Ovary (tissue), 3 donors: ENCODE measurements around the gene ENTPD8.

Experiments used
- POLR2A ChIP-seq: fragments of 450-650 bp; IDR thresholded peaks from one replicate; pipeline ENCODE4 v1.6.1; 2017; ENCODE audit warnings: antibody characterized with exemption, mild to moderate bottlenecking, moderate library complexity
- TF ChIP-seq, protein P1 (sequence below), 3 donors: fragments of 450-650 bp in 2 of 3; fragments of 200-600 bp in 1 of 3; IDR thresholded peaks; one replicate each; pipeline versions ENCODE4 v1.5.1 to v1.8.0; 2016 to 2022; ENCODE audit warnings: antibody characterized with exemption in 3 of 3, mild to moderate bottlenecking in 1 of 3
- donor health status: DM: no; HTN: no; CAD: no.

DNA sequence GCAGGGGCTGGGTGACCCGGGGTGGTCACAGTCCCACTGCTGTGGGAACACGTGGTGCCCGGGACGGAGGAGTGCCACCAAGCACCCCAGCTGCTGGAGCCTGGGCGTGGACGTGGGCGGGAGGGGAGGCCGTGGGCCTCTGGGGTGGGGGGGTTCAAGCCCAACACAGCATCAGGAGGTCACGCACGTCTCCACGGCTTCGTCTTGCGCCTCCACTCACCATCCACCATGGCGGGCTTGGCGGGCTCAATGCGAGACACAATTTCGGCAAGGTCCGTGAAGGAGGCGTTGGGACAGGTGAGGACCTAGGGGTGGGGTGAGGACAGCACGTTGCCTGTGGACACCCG, 20.1 kb upstream of the ENTPD8 start:
- TF ChIP-seq, protein P1, sequence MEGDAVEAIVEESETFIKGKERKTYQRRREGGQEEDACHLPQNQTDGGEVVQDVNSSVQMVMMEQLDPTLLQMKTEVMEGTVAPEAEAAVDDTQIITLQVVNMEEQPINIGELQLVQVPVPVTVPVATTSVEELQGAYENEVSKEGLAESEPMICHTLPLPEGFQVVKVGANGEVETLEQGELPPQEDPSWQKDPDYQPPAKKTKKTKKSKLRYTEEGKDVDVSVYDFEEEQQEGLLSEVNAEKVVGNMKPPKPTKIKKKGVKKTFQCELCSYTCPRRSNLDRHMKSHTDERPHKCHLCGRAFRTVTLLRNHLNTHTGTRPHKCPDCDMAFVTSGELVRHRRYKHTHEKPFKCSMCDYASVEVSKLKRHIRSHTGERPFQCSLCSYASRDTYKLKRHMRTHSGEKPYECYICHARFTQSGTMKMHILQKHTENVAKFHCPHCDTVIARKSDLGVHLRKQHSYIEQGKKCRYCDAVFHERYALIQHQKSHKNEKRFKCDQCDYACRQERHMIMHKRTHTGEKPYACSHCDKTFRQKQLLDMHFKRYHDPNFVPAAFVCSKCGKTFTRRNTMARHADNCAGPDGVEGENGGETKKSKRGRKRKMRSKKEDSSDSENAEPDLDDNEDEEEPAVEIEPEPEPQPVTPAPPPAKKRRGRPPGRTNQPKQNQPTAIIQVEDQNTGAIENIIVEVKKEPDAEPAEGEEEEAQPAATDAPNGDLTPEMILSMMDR (IDR thresholded peaks at IDR 0.05) = no peak
- no peak for TF ChIP-seq POLR2A
